Measurements from ENCODE around the gene KLK15.
"Not testable (repeated sequence)": the region's sequence is repeated elsewhere in the genome, so short reads cannot be mapped to it uniquely, and the experiment has no call there.

KLK15 gene

GRCh38 chr19:50811622-50812238 lies 21.6 kb downstream of the KLK15 start:
- not testable (repeated sequence) for ATAC-seq

GRCh38 chr19:50808856-50809255 lies 24.5 kb downstream of the KLK15 start:
- TF ChIP-seq ZNF8 (CRISPR knock-in tag; IDR thresholded peaks at IDR 0.05), result no peak
- TF ChIP-seq ZNF70 (CRISPR knock-in tag; IDR thresholded peaks at IDR 0.05), result no peak
- no peak for TF ChIP-seq ZFP3 (CRISPR knock-in tag; IDR thresholded peaks at IDR 0.05)
- TF ChIP-seq GLIS3 (CRISPR knock-in tag; IDR thresholded peaks at IDR 0.05), result no peak
- no peak for TF ChIP-seq RARB (CRISPR knock-in tag; IDR thresholded peaks at IDR 0.05)
- TF ChIP-seq CSRNP3 (CRISPR knock-in tag; IDR thresholded peaks at IDR 0.05), result no peak
- no peak for TF ChIP-seq PATZ1 (CRISPR knock-in tag; IDR thresholded peaks at IDR 0.05; ENCODE audit: borderline replicate concordance)
- TF ChIP-seq ZC3H10 (CRISPR knock-in tag; IDR thresholded peaks at IDR 0.05), result no peak
- TF ChIP-seq ZNF565 (CRISPR knock-in tag; conservative IDR thresholded peaks at IDR 0.05; ENCODE audit: low read depth), result no peak
- no peak for ATAC-seq

- ATAC-seq, result peak; percentile 94
- no peak for TF ChIP-seq ZFP30 (CRISPR knock-in tag; IDR thresholded peaks at IDR 0.05)
- TF ChIP-seq ESRRG (CRISPR knock-in tag; IDR thresholded peaks at IDR 0.05), result no peak
- no peak for TF ChIP-seq ZNF8 (CRISPR knock-in tag; IDR thresholded peaks at IDR 0.05)
- TF ChIP-seq GLIS3 (CRISPR knock-in tag; IDR thresholded peaks at IDR 0.05), result no peak
- no peak for TF ChIP-seq CSDC2 (CRISPR knock-in tag; IDR thresholded peaks at IDR 0.05)
- no peak for TF ChIP-seq RARB (CRISPR knock-in tag; IDR thresholded peaks at IDR 0.05)
- no peak for TF ChIP-seq ZNF70 (CRISPR knock-in tag; IDR thresholded peaks at IDR 0.05)
- TF ChIP-seq SNAI2 (CRISPR knock-in tag; IDR thresholded peaks at IDR 0.05), result no peak
- TF ChIP-seq TCF4 (CRISPR knock-in tag; IDR thresholded peaks at IDR 0.05; ENCODE audit: borderline replicate concordance), result no peak
- TF ChIP-seq TOX (CRISPR knock-in tag; IDR thresholded peaks at IDR 0.05; ENCODE audit: borderline replicate concordance), result no peak
- no peak for TF ChIP-seq PPARA (CRISPR knock-in tag; IDR thresholded peaks at IDR 0.05; ENCODE audit: borderline replicate concordance)
- no peak for TF ChIP-seq ARNTL (CRISPR knock-in tag; IDR thresholded peaks at IDR 0.05; ENCODE audit: borderline replicate concordance, low read depth)
- TF ChIP-seq ZNF565 (CRISPR knock-in tag; conservative IDR thresholded peaks at IDR 0.05; ENCODE audit: low read depth), result no peak
- no peak for TF ChIP-seq CSRNP3 (CRISPR knock-in tag; IDR thresholded peaks at IDR 0.05)
- TF ChIP-seq ZFP3 (CRISPR knock-in tag; IDR thresholded peaks at IDR 0.05), result no peak
- no peak for TF ChIP-seq ISL1 (CRISPR knock-in tag; IDR thresholded peaks at IDR 0.05)
Measured at GRCh38 chr19:50804420-50805272, 28.7 kb downstream of the KLK15 start.

GRCh38 chr19:50803633-50804419 lies 29.5 kb downstream of the KLK15 start:
- TF ChIP-seq OSR1 (CRISPR knock-in tag; IDR thresholded peaks at IDR 0.05) (no peak), PPARA (CRISPR knock-in tag; IDR thresholded peaks at IDR 0.05; ENCODE audit: borderline replicate concordance) (no peak), ESRRG (CRISPR knock-in tag; IDR thresholded peaks at IDR 0.05) (no peak), TOX (CRISPR knock-in tag; IDR thresholded peaks at IDR 0.05; ENCODE audit: borderline replicate concordance) (no peak), GLIS3 (CRISPR knock-in tag; IDR thresholded peaks at IDR 0.05) (no peak), BACH2 (CRISPR knock-in tag; IDR thresholded peaks at IDR 0.05; ENCODE audit: borderline replicate concordance) (no peak), RARB (CRISPR knock-in tag; IDR thresholded peaks at IDR 0.05) (no peak), TCF4 (CRISPR knock-in tag; IDR thresholded peaks at IDR 0.05; ENCODE audit: borderline replicate concordance) (no peak), TSHZ2 (CRISPR knock-in tag; IDR thresholded peaks at IDR 0.05) (no peak), ZNF565 (CRISPR knock-in tag; conservative IDR thresholded peaks at IDR 0.05; ENCODE audit: low read depth) (no peak)
- ATAC-seq, result peak; percentile 59
